Memory B cell (primary cell): ENCODE results near the gene EFNA5.

Experiments used
- ATAC-seq: fragments of 150-1000 bp; cut with Tn5 transposase; 2 replicates; pipeline ENCODE4 v1.10.0; 2021; ENCODE audit warnings: low read depth, mild to moderate bottlenecking, moderate library complexity
- DNase-seq, 2 donors: peaks; one replicate each; pipeline ENCODE4 v3.0.0; 2022; ENCODE audit warnings: low spot score in 2 of 2
- H3K27ac Mint-ChIP-seq: one replicate; pipeline ENCODE4 v1.8.0; 2022; ENCODE audit warnings: mild to moderate bottlenecking, moderate library complexity, mixed read lengths
- H3K27me3 Mint-ChIP-seq: one replicate; pipeline ENCODE4 v1.8.0; 2022; ENCODE audit warnings: mixed read lengths
- H3K36me3 Mint-ChIP-seq: one replicate; pipeline ENCODE4 v1.8.0; 2022; ENCODE audit warnings: mild to moderate bottlenecking, mixed read lengths
- H3K4me1 Mint-ChIP-seq: one replicate; pipeline ENCODE4 v1.8.0; 2022; ENCODE audit warnings: mixed read lengths
- H3K4me3 Mint-ChIP-seq: one replicate; pipeline ENCODE4 v1.8.0; 2022; ENCODE audit warnings: mild to moderate bottlenecking, moderate library complexity, mixed read lengths
- H3K9me3 Mint-ChIP-seq: one replicate; pipeline ENCODE4 v1.8.0; 2022; ENCODE audit warnings: mixed read lengths

EFNA5 gene

GRCh38 chr5:107477492-107477891 lies 193.2 kb downstream of the EFNA5 start:
- no peak overlapping the region for H3K4me3 Mint-ChIP-seq

GRCh38 chr5:107476783-107477182 lies 194.0 kb downstream of the EFNA5 start:
- no peak for DNase-seq
- Mint-ChIP-seq H3K27ac (no peak overlapping the region), H3K4me3 (no peak overlapping the region)

More at GRCh38 chr5:107477492-107477891, 193.2 kb downstream of the EFNA5 start:
- ATAC-seq (no peak), DNase-seq (no peak)
- Mint-ChIP-seq H3K4me1 (no peaks in the 10 kb centered on the region), H3K27me3 (peaks cover 1% of the 10 kb centered on the region), H3K36me3 (no peaks in the 10 kb centered on the region), H3K9me3 (no peaks in the 10 kb centered on the region), H3K27ac (no peak overlapping the region)

DNA sequence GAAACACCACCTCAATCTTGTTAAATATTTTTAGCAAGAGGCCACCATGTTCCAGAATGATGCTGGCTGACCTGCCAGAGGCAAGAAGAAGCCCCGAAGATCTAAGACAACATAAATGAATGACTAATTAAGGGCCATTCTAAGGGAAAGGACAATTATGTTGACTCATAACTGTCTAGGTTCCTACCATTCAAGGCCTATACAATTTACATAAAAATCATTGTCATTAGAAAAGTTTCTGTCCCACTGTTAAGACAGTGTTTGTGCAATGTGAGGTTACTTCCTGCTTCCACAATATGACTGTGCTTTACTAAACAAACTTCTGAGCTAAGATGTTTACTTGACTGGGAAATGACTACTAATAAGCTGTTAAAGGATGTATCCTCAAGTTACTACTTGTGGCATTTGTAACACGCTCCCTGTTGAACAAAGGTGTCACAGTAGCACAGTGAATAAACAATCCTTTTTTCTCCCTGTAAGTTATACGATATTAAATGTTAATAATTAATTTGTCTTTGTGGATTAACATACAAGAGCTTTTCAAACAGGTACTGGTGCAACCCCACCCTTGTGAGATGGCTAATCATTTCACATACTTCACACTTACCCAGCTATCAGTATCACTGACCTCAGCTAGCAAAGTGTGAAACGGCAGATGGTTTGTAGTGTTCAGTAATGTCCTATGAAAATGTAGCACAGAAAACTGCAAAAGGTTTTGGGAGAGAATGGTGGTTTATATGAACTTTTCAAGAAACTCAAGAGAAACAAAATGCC lies 195.8 kb downstream of the EFNA5 start:
- H3K27ac Mint-ChIP-seq = no peak overlapping the region
- no peak overlapping the region for H3K4me3 Mint-ChIP-seq
- no peaks in the 10 kb centered on the region for H3K4me1 Mint-ChIP-seq
- DNase-seq (no peak), ATAC-seq (no peak)
- H3K36me3 Mint-ChIP-seq = no peaks in the 10 kb centered on the region
- peaks cover 1% of the 10 kb centered on the region for H3K27me3 Mint-ChIP-seq
- no peaks in the 10 kb centered on the region for H3K9me3 Mint-ChIP-seq

More at GRCh38 chr5:107476783-107477182, 194.0 kb downstream of the EFNA5 start:
- ATAC-seq = no peak
- H3K27me3 Mint-ChIP-seq = peaks cover 1% of the 10 kb centered on the region
- H3K9me3 Mint-ChIP-seq = no peaks in the 10 kb centered on the region
- no peaks in the 10 kb centered on the region for H3K36me3 Mint-ChIP-seq
- no peaks in the 10 kb centered on the region for H3K4me1 Mint-ChIP-seq

DNA sequence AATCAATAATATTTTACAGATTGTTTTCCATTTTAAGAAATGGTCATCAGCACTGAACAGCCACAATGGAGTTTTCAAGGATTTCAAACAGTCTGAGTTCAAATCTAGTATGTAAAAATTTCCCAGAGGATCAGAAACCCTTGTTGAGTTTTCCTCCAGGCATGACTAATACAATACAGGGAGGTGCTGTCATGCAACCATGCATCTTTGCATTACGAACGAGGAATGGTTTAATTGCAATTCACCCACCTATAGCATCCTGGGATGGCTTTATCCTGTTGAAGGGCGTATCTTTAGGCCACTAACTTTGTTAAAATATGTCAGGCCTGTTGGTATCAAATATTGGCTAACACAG lies 196.4 kb downstream of the EFNA5 start:
- Mint-ChIP-seq H3K27me3 (peaks cover 1% of the 10 kb centered on the region), H3K4me1 (no peaks in the 10 kb centered on the region), H3K9me3 (no peaks in the 10 kb centered on the region), H3K36me3 (no peaks in the 10 kb centered on the region), H3K27ac (no peak overlapping the region), H3K4me3 (no peak overlapping the region)
- ATAC-seq = no peak
- no peak for DNase-seq

DNA sequence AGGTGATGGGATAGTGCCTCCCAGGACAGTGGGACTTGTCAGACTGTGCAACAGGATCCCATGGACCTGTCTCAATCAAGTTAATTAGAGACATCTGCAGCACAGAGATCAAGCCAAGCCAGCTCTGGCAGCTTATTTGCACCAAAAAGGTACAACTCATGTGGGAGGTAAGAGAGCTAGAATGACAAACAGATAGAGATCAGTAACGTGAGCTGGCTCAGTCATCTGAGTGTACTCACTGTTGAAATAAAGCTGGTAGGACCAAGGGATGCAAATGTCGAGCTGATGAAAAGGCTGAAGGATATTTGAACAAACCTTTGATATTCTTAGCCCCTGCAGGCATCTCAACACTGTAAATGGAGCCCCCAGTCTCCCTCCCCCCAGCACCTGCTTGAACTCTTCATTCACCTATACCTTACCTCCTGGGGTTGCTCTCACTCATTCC lies 198.1 kb downstream of the EFNA5 start:
- H3K36me3 Mint-ChIP-seq = no peaks in the 10 kb centered on the region
- H3K9me3 Mint-ChIP-seq = no peaks in the 10 kb centered on the region
- ATAC-seq = no peak
- H3K4me1 Mint-ChIP-seq = no peaks in the 10 kb centered on the region
- no peak overlapping the region for H3K4me3 Mint-ChIP-seq
- H3K27ac Mint-ChIP-seq = no peak overlapping the region
- H3K27me3 Mint-ChIP-seq = peaks cover 1% of the 10 kb centered on the region
- DNase-seq = no peak

DNA sequence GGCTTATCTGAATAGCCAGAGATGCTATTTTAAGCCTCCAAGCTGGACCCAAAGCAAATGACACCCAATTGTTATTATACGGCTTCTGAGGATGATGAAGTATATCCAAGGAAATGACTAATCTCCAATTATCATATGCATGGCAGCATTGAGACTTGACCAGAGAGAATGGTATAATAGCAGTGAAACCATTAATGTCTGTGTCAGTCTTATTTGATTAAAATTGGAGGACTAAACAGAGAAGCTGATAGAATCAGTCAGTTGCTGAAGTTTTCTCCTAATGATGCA lies 200.5 kb downstream of the EFNA5 start:
- H3K9me3 Mint-ChIP-seq = no peaks in the 10 kb centered on the region
- H3K27me3 Mint-ChIP-seq = no peaks in the 10 kb centered on the region
- H3K36me3 Mint-ChIP-seq = no peaks in the 10 kb centered on the region
- no peaks in the 10 kb centered on the region for H3K4me1 Mint-ChIP-seq
- DNase-seq (no peak), ATAC-seq (no peak)
- H3K4me3 Mint-ChIP-seq = no peak overlapping the region
- no peak overlapping the region for H3K27ac Mint-ChIP-seq

GRCh38 chr5:107469485-107470294 lies 201.0 kb downstream of the EFNA5 start:
- Mint-ChIP-seq H3K4me1 (no peaks in the 10 kb centered on the region), H3K36me3 (no peaks in the 10 kb centered on the region), H3K9me3 (no peaks in the 10 kb centered on the region), H3K27me3 (no peaks in the 10 kb centered on the region), H3K27ac (no peak overlapping the region), H3K4me3 (no peak overlapping the region)
- no peak for ATAC-seq
- no peak for DNase-seq

DNA sequence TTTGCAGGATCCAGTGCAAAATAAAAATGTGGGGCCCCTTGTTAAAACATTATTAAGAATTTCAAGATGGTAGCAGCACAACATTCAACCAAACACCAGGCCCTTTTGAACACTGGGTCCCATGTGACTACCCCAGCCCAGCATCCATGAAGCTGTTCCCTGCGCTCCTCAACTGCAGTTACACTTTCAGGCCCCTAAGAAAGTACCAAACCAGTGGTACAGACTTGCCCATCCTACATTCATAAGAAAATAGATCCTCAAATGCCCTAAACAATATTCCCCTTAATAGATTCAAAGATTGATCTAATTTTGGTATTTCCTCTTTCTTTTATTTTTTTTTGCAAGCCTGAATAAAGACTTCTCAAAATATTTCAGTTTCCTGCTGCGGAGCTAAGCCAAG lies 201.7 kb downstream of the EFNA5 start:
- Mint-ChIP-seq H3K4me1 (no peaks in the 10 kb centered on the region), H3K36me3 (no peaks in the 10 kb centered on the region), H3K9me3 (no peaks in the 10 kb centered on the region), H3K27me3 (no peaks in the 10 kb centered on the region), H3K27ac (no peak overlapping the region), H3K4me3 (no peak overlapping the region)
- DNase-seq (no peak), ATAC-seq (no peak)

GRCh38 chr5:107468276-107468675 lies 202.5 kb downstream of the EFNA5 start:
- Mint-ChIP-seq H3K27ac (no peak overlapping the region), H3K4me3 (no peak overlapping the region), H3K36me3 (no peaks in the 10 kb centered on the region), H3K9me3 (no peaks in the 10 kb centered on the region), H3K27me3 (no peaks in the 10 kb centered on the region), H3K4me1 (no peaks in the 10 kb centered on the region)
- DNase-seq = no peak
- no peak for ATAC-seq

GRCh38 chr5:107467137-107467932 lies 203.4 kb downstream of the EFNA5 start:
- Mint-ChIP-seq H3K36me3 (no peaks in the 10 kb centered on the region), H3K9me3 (no peaks in the 10 kb centered on the region), H3K27ac (no peak overlapping the region), H3K4me1 (no peaks in the 10 kb centered on the region), H3K27me3 (no peaks in the 10 kb centered on the region), H3K4me3 (no peak overlapping the region)
- ATAC-seq (no peak), DNase-seq (no peak)

DNA sequence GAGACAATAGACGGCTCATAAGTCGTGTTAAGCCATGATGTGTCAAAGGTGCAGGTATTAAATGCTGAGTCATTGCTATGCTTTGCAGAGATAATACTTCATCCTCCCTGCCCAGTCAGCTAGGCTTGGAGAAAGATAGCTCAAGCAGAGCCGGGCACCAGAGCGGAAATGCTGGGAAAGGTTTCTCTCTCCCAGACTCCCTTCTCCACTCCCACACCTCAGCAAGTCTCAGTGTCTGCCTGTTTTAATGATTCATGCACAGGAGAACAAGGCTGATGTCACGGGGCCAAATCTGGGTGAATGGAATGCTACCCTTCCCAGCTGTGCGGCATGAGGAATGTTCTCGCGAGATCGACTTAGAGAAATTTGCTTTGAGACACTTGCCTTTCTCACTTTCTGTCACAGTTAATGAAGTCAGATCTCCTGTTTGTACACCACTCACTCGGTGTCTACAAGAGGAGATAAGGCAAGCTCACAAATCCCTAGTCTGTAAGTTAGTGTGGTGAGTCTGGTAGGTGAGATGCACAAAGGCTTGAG lies 204.4 kb downstream of the EFNA5 start:
- no peak for DNase-seq

GRCh38 chr5:107464876-107465275 lies 205.9 kb downstream of the EFNA5 start:
- no peak overlapping the region for H3K27ac Mint-ChIP-seq
- DNase-seq = no peak

More for the DNA sequence above, 204.4 kb downstream of the EFNA5 start:
- Mint-ChIP-seq H3K9me3 (no peaks in the 10 kb centered on the region), H3K27ac (no peak overlapping the region), H3K4me3 (no peak overlapping the region), H3K27me3 (no peaks in the 10 kb centered on the region), H3K36me3 (no peaks in the 10 kb centered on the region), H3K4me1 (no peaks in the 10 kb centered on the region)
- no peak for ATAC-seq

DNA sequence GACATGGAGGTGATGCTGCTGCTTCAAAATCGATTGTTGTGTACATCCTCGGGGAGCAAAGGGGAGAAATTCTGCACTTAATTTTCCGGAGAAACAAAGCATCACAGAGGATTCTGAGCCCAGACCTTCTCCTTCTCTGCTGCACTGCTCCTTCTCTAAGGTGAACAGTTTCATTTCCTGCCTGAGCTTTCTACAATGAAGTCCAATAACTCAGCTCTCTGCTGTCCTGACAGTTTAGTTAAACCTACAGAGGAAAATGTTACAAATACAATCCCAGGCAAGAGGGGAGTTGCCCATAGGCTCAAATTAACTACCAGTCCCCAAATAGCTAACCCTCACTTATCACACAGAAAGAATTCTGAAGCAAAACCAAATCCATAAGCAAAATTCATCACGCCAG lies 206.3 kb downstream of the EFNA5 start:
- Mint-ChIP-seq H3K4me1 (no peaks in the 10 kb centered on the region), H3K27me3 (no peaks in the 10 kb centered on the region), H3K36me3 (no peaks in the 10 kb centered on the region), H3K9me3 (no peaks in the 10 kb centered on the region), H3K4me3 (no peak overlapping the region), H3K27ac (no peak overlapping the region)
- DNase-seq (no peak), ATAC-seq (no peak)

More at GRCh38 chr5:107464876-107465275, 205.9 kb downstream of the EFNA5 start:
- Mint-ChIP-seq H3K27me3 (no peaks in the 10 kb centered on the region), H3K9me3 (no peaks in the 10 kb centered on the region), H3K4me1 (no peaks in the 10 kb centered on the region), H3K4me3 (no peak overlapping the region), H3K36me3 (no peaks in the 10 kb centered on the region)
- no peak for ATAC-seq

DNA sequence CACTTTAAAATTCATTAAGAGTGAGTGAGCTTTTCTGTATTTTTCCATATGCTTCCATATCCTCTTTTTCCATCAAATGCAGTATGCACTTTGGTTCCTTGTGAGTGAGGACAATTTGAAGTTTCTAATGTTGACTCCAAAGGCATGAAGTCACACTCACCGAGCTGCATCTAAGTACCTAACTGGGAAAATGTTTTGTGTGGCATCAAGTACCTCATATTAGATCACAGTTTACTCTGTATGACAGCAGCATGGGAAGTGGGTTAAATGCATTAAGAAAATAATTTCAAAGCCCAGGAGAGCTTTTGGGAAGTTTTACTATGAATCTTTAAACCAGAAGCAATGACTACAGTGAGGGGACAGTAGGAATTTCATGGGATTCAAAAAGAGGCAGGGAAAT lies 207.0 kb downstream of the EFNA5 start:
- no peak for ATAC-seq
- H3K4me3 Mint-ChIP-seq = no peak overlapping the region
- no peak overlapping the region for H3K27ac Mint-ChIP-seq
- H3K36me3 Mint-ChIP-seq = no peaks in the 10 kb centered on the region
- no peaks in the 10 kb centered on the region for H3K4me1 Mint-ChIP-seq
- H3K9me3 Mint-ChIP-seq = no peaks in the 10 kb centered on the region
- DNase-seq = no peak
- H3K27me3 Mint-ChIP-seq = no peaks in the 10 kb centered on the region
